HG02571 (cell line): Measurements from ENCODE around the gene IP6K2.
A peak's percentile ranks its signal among the peaks of the same experiment; 100 is the strongest.
"Not testable (repeated sequence)": the region's sequence is repeated elsewhere in the genome, so short reads cannot be mapped to it uniquely, and the experiment has no call there.

Source experiments
- ATAC-seq: cut with Tn5 transposase; IDR thresholded peaks from one replicate; pipeline ENCODE4 v1.9.1; 2021; ENCODE audit warnings: mild to moderate bottlenecking, moderate library complexity; ENCODE audit not compliant: unreplicated experiment

IP6K2 gene

GRCh38 chr3:48716982-48717746 lies at the start of gene IP6K2:
Gene IP6K2 (minus strand): TSS chr3:48717221. CDS start chr3:48695291, 21,930 bp downstream.
- peak; percentile 98 for ATAC-seq

- no peak for ATAC-seq
Observed at GRCh38 chr3:48765376-48765775, 48.4 kb upstream of the IP6K2 start.

GRCh38 chr3:48762816-48763215 lies 45.8 kb upstream of the IP6K2 start:
- no peak for ATAC-seq

GRCh38 chr3:48759991-48760540 lies 43.0 kb upstream of the IP6K2 start:
- ATAC-seq, result not testable (repeated sequence)

- ATAC-seq, result not testable (repeated sequence)
Observed at GRCh38 chr3:48759531-48759930, 42.5 kb upstream of the IP6K2 start.

GRCh38 chr3:48759071-48759470 lies 42.0 kb upstream of the IP6K2 start:
- no peak for ATAC-seq

GRCh38 chr3:48756640-48757039 lies 39.6 kb upstream of the IP6K2 start:
- no peak for ATAC-seq

GRCh38 chr3:48750856-48751255 lies 33.8 kb upstream of the IP6K2 start:
- no peak for ATAC-seq

GRCh38 chr3:48748754-48749153 lies 31.7 kb upstream of the IP6K2 start:
- no peak for ATAC-seq

GRCh38 chr3:48747706-48748105 lies 30.7 kb upstream of the IP6K2 start:
- ATAC-seq, result no peak

- ATAC-seq, result no peak
Observed at GRCh38 chr3:48747015-48747615, 30.1 kb upstream of the IP6K2 start.

- no peak for ATAC-seq
Observed at GRCh38 chr3:48743773-48744172, 26.8 kb upstream of the IP6K2 start.

GRCh38 chr3:48741226-48741625 lies 24.2 kb upstream of the IP6K2 start:
- ATAC-seq, result not testable (repeated sequence)

GRCh38 chr3:48739955-48740823 lies 23.2 kb upstream of the IP6K2 start:
- ATAC-seq, result no peak

- no peak for ATAC-seq
Observed at GRCh38 chr3:48739617-48739954, 22.6 kb upstream of the IP6K2 start.

GRCh38 chr3:48738926-48739616 lies 22.1 kb upstream of the IP6K2 start:
- no peak for ATAC-seq

- no peak for ATAC-seq
Observed at GRCh38 chr3:48738144-48738536, 21.1 kb upstream of the IP6K2 start.

GRCh38 chr3:48735075-48735767 lies 18.2 kb upstream of the IP6K2 start:
- not testable (repeated sequence) for ATAC-seq

- not testable (repeated sequence) for ATAC-seq
Observed at GRCh38 chr3:48734541-48734940, 17.5 kb upstream of the IP6K2 start.
